AG09319 (cell line): ENCODE data around the gene R3HDM2.

Experiments
- DNase-seq: peaks from one replicate; pipeline ENCODE4 v3.0.0-alpha.2; 2010; ENCODE audit warnings: low read depth; ENCODE audit errors: extremely low read depth
- CTCF ChIP-seq: IDR thresholded peaks from 2 replicates; pipeline ENCODE4 v1.5.1; 2011; ENCODE audit warnings: low read depth, mild to moderate bottlenecking, inconsistent platforms, low read length, moderate library complexity

The R3HDM2 gene

DNA sequence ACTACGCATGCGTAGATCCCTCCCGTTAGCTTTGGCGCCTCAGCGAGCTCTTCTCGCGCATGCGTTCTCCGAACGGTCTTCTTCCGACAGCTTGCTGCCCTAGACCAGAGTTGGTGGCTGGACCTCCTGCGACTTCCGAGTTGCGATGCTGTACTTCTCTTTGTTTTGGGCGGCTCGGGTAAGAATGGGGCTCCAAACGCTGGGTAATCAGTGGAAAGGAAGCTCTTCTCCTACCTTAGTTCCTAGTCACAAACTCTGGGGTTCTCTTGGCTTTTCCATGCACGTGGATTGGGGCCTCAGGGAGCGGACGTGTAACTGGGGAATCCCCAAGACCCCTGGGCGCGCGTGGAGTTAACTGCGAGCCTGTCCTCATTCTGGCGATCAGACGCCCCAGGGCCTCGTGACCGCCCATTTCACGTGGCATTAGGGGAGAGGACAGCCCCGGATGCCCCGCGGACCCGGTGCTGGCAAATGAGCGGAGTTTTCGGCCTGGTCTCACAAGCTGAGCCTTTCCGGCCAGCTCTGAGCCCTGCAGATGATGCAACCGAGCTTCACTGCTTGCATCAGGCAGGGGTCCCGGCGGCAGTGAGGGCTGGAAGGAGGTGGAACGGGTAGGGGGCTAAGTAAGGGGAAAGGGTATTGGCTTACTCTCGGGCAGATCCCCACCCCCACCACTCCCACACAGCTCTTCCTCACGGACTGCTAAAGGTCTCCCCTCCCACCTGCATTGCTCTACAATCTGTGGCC is 201.0 kb downstream of the R3HDM2 start, which contains the start of gene SHMT2:
Gene SHMT2, plus strand, starts transcription at position 78 of the 747 bp plus-strand sequence. Its CDS starts 68 bp downstream, at position 146.
- no peak for TF ChIP-seq CTCF
- peak; percentile 93 for DNase-seq

GRCh38 chr12:57229046-57229633 is 201.7 kb downstream of the R3HDM2 start:
- no peak for TF ChIP-seq CTCF
- DNase-seq: no peak

DNA sequence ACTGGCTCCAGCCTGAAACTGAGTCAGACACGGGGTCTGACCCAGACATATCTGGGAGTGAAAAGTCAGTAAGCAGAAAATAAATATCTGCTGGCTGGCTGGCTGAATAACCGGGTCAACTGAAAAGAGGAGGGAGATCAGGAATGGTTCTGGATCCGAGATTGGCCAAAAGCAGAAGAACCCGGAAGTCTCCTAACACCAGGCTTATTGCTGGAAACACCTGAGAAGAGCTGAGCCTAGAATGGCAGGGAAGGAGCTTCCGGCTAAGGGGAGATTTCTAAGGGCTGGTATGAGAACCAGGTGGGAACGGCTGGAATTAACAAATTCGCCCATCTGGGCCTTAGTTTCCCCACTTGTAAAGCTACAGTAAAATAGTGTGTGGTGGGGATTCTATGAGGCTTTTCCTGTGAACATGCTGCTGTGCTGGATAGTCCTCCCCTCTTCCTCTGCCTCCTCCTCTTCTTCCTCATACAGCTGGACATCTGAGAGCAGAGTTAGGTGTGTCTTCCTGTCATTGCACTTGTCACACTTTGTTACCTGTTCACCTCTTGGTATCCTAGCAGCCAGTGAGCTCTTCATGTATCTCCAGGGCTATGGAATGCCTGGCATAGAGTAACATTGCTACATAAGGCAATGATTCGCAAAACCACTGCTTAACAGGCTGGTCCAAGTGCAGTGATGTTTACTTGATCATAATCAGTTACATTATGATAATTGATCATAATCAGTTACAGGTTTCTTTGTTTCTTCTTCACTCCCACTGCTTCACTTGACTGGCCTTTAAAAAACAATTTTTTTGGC is 203.3 kb downstream of the R3HDM2 start:
- no peak for TF ChIP-seq CTCF
- DNase-seq: no peak

- no peak for TF ChIP-seq CTCF
- DNase-seq: no peak
Measured at GRCh38 chr12:57226588-57227314, 204.1 kb downstream of the R3HDM2 start.

DNA sequence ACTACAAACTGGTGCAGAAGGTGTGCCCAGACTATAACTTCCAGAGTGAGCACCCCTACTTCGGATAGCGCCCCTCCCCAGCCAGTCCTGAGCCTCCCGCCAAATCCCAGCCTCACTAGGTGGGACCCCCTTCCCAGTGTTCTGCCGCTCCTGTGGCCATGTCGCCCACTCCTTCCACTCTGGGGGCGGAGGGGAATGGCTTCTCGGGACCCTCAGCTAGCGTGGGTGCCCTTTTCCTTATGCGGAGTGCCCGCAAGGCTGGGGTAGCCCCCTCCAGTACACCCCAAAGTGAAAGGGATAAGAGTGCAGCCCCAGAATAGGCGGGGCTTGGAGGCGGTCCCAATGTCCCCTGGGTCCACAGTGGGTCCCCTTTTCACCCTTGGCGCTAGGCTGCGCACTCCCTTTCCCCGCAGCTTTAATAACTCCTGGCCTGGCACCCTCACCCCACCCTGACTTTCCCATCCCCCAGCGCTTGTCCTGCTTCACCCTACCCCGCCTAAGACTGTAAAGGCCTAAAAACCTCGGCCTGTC is 205.1 kb downstream of the R3HDM2 start:
- DNase-seq: no peak
- TF ChIP-seq CTCF: no peak

- DNase-seq: no peak
Measured at GRCh38 chr12:57224973-57225679, 205.7 kb downstream of the R3HDM2 start.

More at GRCh38 chr12:57224973-57225679, 205.7 kb downstream of the R3HDM2 start:
- TF ChIP-seq CTCF: peak; percentile 6
